Transverse colon (tissue), 4 donors: Measurements from ENCODE around the gene INTS4. TPM values are rescaled to one million over a fixed set of nuclear protein-coding genes. Genes with fewer than 3 reads are reported as not detected.
"Not testable (repeated sequence)": the region's sequence is repeated elsewhere in the genome, so short reads cannot be mapped to it uniquely, and the experiment has no call there.

Experiments
- DNase-seq: peaks from one replicate; pipeline ENCODE4 v3.0.0-alpha.2; 2019
- H3K27ac ChIP-seq, 4 donors: fragments of 200-600 bp; sonication (generic); 2 replicates each; pipeline ENCODE4 v1.5.1; 2016 to 2018; ENCODE audit warnings: inconsistent platforms in 4 of 4
- H3K27me3 ChIP-seq: fragments of 200-600 bp; sonication (generic); 2 replicates; pipeline ENCODE4 v1.5.1; 2017; ENCODE audit warnings: inconsistent platforms
- H3K36me3 ChIP-seq, 4 donors: fragments of 200-600 bp; sonication (generic); 2 replicates each; pipeline ENCODE4 v1.5.1; 2017 to 2019; ENCODE audit warnings: inconsistent platforms in 4 of 4
- H3K4me1 ChIP-seq, 4 donors: fragments of 200-600 bp; sonication (generic); 2 replicates each; pipeline ENCODE4 v1.5.1; 2017 to 2020; ENCODE audit warnings: inconsistent platforms in 4 of 4
- H3K4me3 ChIP-seq, 4 donors: fragments of 200-600 bp; sonication (generic); 1 replicate in 1 of 4; 2 replicates in 3 of 4; pipeline versions ENCODE4 v1.5.1 to v1.6.1; 2017 to 2019; ENCODE audit warnings: inconsistent platforms in 4 of 4
- H3K9me3 ChIP-seq, 2 donors: fragments of 200-600 bp; sonication (generic); 2 replicates each; pipeline ENCODE4 v1.5.1; 2017 to 2019; ENCODE audit warnings: inconsistent platforms in 2 of 2
- EP300 ChIP-seq: sonication (generic); formaldehyde crosslinking; IDR thresholded peaks from one replicate; pipeline ENCODE4 v1.6.1; 2017; ENCODE audit warnings: antibody characterized with exemption, low read depth
- POLR2A ChIP-seq: fragments of 450-650 bp; IDR thresholded peaks from one replicate; pipeline ENCODE4 v1.6.1; 2016; ENCODE audit warnings: antibody characterized with exemption, mild to moderate bottlenecking, moderate library complexity
- POLR2AphosphoS5 ChIP-seq, 3 donors: sonication (generic); formaldehyde crosslinking; IDR thresholded peaks; one replicate each; pipeline ENCODE4 v1.6.1; 2016; ENCODE audit warnings: antibody characterized with exemption in 3 of 3
- WGBS, 2 donors: methylation state at CpG; one replicate each; pipeline ENCODE4 v1.1.5; 2018; ENCODE audit warnings: low coverage in 1 of 2; 5-methylcytosine and 5-hydroxymethylcytosine counted together
- in situ Hi-C, 4 donors: fragments of 200-750 bp; cut with MboI; loops; one replicate each; pipeline versions ENCODE4 v1.15.0 to v1.15.1; 2017; ENCODE audit warnings: low sequenced_read_pairs in 3 of 4, low pct_ligation_motif_present in 1 of 4, low pct_unique_long_range_greater_than_20kb in 1 of 4
- intact Hi-C: fragments of 100-400 bp; cut with DNase I; formaldehyde crosslinking; loops from one replicate; pipeline ENCODE4 v1.15.1; 2023; ENCODE audit warnings: low total_unique reads
- total RNA-seq, 4 donors: library from RNA; depleted of rRNA; stranded (reverse); fragments of >200 nt; gene quantifications; one replicate each; pipeline ENCODE4 v1.1.0, GENCODE V29; 2016
- TF ChIP-seq, protein P1 (sequence below), 5 experiments: fragments of 200-600 bp in 3 of 5; fragments of 450-650 bp in 2 of 5; sonication (generic) in 3 of 5; IDR thresholded peaks; 1 replicate in 2 of 5; 2 replicates in 3 of 5; pipeline ENCODE4 v1.5.1; 2016 to 2017; ENCODE audit warnings: antibody characterized with exemption in 5 of 5, inconsistent platforms in 3 of 5, mild to moderate bottlenecking in 2 of 5, moderate library complexity in 1 of 5

INTS4 gene
- total RNA-seq, 4 donors from 2014 or later = 3.8 to 45.9 (median 31.5) TPM

DNA sequence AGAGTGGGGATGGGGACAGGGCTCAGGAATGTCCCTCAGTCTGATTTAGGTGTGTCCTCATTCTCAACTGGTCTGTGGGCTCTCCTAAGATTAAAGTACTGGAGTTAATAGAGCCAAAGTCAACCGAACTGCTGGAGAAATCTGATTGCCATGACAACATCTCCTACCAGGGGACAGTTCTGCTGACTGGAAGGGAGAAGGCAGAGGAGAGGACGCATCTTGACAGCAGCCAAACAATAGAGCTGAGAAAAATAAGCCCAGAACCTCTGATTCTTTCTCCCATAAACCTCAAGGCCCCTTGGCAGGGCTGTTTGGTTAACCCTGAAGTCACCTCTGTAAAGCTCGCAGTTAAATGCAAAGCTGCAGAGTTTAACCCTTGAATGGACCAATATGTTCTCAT, 25.8 kb upstream of the INTS4 start:
- H3K27ac ChIP-seq = no peak overlapping the region
- H3K4me1 ChIP-seq = peaks cover 0 to 11% (median 2%) of the 10 kb centered on the region in 4 donors
- no peaks in the 10 kb centered on the region for H3K36me3 ChIP-seq

DNA sequence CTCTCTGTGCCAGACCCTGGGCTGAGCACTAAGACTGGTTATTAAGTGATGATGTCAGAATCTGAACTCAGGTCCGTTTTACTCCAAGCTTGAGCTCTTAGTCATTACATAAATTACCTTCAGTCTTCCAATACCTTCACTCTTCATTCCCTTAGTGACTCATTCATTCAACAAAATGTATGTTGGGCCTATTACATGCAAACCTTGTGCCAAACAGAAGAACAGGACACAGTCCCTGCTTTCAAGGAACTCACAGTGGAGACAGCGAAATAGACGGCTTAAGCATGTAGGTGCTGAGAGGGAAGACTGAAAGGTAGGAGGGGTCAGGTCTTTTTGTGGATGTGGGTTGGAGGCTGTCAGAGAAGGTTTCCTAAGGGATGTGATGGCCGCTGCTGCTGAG, 25.3 kb upstream of the INTS4 start:
- H3K4me3 ChIP-seq = no peak overlapping the region
- no peaks in the 10 kb centered on the region for H3K36me3 ChIP-seq
- H3K27me3 ChIP-seq = no peaks in the 10 kb centered on the region
- 54 to 68% methylated on average over 3 to 4 of the region's 4 CpGs for WGBS, 2 donors
- TF ChIP-seq, protein P1, sequence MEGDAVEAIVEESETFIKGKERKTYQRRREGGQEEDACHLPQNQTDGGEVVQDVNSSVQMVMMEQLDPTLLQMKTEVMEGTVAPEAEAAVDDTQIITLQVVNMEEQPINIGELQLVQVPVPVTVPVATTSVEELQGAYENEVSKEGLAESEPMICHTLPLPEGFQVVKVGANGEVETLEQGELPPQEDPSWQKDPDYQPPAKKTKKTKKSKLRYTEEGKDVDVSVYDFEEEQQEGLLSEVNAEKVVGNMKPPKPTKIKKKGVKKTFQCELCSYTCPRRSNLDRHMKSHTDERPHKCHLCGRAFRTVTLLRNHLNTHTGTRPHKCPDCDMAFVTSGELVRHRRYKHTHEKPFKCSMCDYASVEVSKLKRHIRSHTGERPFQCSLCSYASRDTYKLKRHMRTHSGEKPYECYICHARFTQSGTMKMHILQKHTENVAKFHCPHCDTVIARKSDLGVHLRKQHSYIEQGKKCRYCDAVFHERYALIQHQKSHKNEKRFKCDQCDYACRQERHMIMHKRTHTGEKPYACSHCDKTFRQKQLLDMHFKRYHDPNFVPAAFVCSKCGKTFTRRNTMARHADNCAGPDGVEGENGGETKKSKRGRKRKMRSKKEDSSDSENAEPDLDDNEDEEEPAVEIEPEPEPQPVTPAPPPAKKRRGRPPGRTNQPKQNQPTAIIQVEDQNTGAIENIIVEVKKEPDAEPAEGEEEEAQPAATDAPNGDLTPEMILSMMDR (IDR thresholded peaks at IDR 0.05) = no peak
- no peak for TF ChIP-seq POLR2AphosphoS5 (IDR thresholded peaks at IDR 0.05)
- no peak for TF ChIP-seq EP300
- no peak for TF ChIP-seq POLR2A
- intact Hi-C loops (no loop called here), in situ Hi-C loops (no loop called here)
- no peak for DNase-seq
- H3K9me3 ChIP-seq = no peaks in the 10 kb centered on the region
- H3K27ac ChIP-seq = no peak overlapping the region
- peaks cover 0 to 11% (median 2%) of the 10 kb centered on the region in 4 donors for H3K4me1 ChIP-seq

More for the DNA sequence above, 25.8 kb upstream of the INTS4 start:
- H3K4me3 ChIP-seq = no peak overlapping the region
- intact Hi-C loops (no loop called here), in situ Hi-C loops (no loop called here)
- WGBS, 2 donors = 35% methylated on average over 3 of the region's 3 CpGs; no CpG with 5 or more reads in 1 of the 2 donors
- H3K9me3 ChIP-seq = no peaks in the 10 kb centered on the region
- no peaks in the 10 kb centered on the region for H3K27me3 ChIP-seq
- no peak for TF ChIP-seq EP300
- no peak for TF ChIP-seq POLR2AphosphoS5 (IDR thresholded peaks at IDR 0.05)
- TF ChIP-seq, protein P1 (IDR thresholded peaks at IDR 0.05) = no peak
- TF ChIP-seq POLR2A = no peak
- DNase-seq = no peak

DNA sequence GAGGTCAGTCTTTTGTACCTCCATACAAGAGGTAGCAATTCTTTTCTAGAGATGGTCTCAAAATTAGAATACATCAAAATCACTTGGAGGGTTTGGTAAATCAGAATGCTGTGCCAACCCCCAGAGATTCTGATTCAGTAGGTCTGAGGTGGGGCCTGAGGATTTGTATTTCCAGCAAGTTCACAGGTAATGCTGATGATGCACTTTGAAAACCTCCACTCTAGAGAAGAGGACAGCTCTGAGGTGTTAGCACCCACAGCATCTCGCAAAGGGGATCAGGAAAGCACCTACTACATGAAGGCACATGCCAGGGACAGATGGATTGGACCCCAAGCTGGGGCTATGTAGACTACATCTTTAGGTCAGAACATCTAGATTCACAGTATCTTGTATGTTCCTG, 21.4 kb upstream of the INTS4 start:
- no peaks in the 10 kb centered on the region for H3K27me3 ChIP-seq
- no peaks in the 10 kb centered on the region for H3K4me1 ChIP-seq
- H3K27ac ChIP-seq = no peak overlapping the region
- H3K4me3 ChIP-seq = no peak overlapping the region
- intact Hi-C loops (no loop called here), in situ Hi-C loops (no loop called here)
- no peaks in the 10 kb centered on the region for H3K9me3 ChIP-seq
- 82 to 83% methylated on average over 1 of the region's 1 CpG for WGBS, 2 donors
- DNase-seq = no peak
- no peaks in the 10 kb centered on the region for H3K36me3 ChIP-seq
- TF ChIP-seq EP300 (no peak), POLR2A (no peak), POLR2AphosphoS5 (IDR thresholded peaks at IDR 0.05) (no peak)
- TF ChIP-seq, protein P1 (IDR thresholded peaks at IDR 0.05) = no peak

DNA sequence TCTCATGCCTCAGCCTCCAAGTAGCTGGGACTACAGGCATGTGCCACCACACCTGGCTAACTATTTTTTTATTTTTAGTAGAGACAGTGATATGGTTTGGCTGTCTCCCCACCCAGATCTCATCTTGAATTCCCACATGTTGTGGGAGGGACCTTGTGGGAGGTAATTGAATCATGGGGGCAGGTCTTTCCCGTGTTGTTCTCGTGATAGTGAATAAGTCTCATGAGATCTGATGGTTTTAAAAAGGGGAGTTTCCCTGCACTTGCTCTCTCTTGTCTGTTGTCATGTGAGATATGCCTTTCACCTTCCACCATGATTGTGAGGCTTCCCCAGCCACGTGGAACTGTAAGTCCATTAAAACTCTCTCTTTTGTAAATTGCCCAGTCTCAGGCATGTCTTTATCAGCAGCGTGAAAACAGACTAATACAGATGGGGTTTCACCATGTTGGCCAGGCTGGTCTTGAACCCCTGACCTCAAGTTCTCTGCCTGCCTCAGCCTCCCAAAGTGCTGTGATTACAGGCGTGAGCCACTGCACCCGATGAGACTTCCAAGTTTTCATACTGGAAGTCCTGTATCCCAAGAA, 20.6 kb upstream of the INTS4 start:
- H3K4me3 ChIP-seq, in situ Hi-C loops, DNase-seq, intact Hi-C loops, H3K9me3 ChIP-seq, H3K36me3 ChIP-seq, H3K4me1 ChIP-seq, H3K27me3 ChIP-seq, H3K27ac ChIP-seq: not testable (repeated sequence)
- WGBS, 2 donors = 69 to 79% methylated on average over 2 to 6 of the region's 6 CpGs

DNA sequence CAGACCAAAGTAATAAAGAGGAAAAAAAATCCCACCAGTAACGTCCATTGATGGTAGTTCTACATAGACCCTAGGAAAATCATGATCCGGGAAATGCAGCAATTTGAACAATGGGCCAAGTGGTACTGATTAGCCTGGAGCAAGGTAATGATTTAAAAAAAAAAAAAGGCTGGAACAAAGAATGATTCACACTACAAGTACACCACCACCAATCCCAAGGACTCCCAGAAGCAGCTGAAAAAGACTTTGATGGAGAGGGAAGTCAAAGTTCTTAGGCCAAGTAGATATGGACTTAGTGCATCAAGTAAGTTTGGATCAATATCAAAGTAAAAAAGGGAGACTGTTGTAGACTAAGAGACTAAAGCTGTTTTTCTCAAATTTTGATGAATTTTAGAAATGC, 16.8 kb upstream of the INTS4 start:
- in situ Hi-C loops (no loop called here), intact Hi-C loops (no loop called here)
- Histone ChIP-seq H3K27ac (no peak overlapping the region), H3K9me3 (no peaks in the 10 kb centered on the region), H3K4me3 (no peak overlapping the region), H3K4me1 (no peaks in the 10 kb centered on the region), H3K36me3 (no peaks in the 10 kb centered on the region), H3K27me3 (no peaks in the 10 kb centered on the region)
- TF ChIP-seq POLR2A = no peak
- TF ChIP-seq POLR2AphosphoS5 (IDR thresholded peaks at IDR 0.05) = no peak
- no peak for TF ChIP-seq EP300
- TF ChIP-seq, protein P1 (IDR thresholded peaks at IDR 0.05) = no peak
- WGBS, 2 donors = 84 to 86% methylated on average over 2 of the region's 2 CpGs
- DNase-seq = no peak
